Measurements from ENCODE around the gene ZNF775. TPM values are rescaled to one million over a fixed set of nuclear protein-coding genes. Genes with fewer than 3 reads are reported as not detected.

ZNF775 gene
- polyA plus RNA-seq, 1 donor (not counting 4 experiments of a cell fraction or from before 2014, with no cell fraction given), result 1.0 TPM

GRCh38 chr7:150371996-150372270 is 7.2 kb upstream of the ZNF775 start:
- Histone ChIP-seq H3K36me3 (ENCODE audit: control insufficient read depth in 2 of 2, extremely low read depth in 1 of 2, insufficient read depth in 2 of 2, low read length in 2 of 2) (peaks cover 1 to 5% of the 10 kb centered on the region in 2 experiments), H2AFZ (ENCODE audit: control insufficient read depth, low read length) (no peak overlapping the region), H3K27me3 (ENCODE audit: control insufficient read depth, extremely low read depth, insufficient read depth, low read length) (no peaks in the 10 kb centered on the region), H3K27ac (ENCODE audit: control insufficient read depth, insufficient read depth, low read length) (no peak overlapping the region), H3K9me3 (ENCODE audit: control insufficient read depth, low read depth, low read length) (no peaks in the 10 kb centered on the region), H4K20me1 (ENCODE audit: control insufficient read depth, extremely low read depth, insufficient read depth, low read length) (peaks cover 3% of the 10 kb centered on the region), H3K79me2 (ENCODE audit: control insufficient read depth, insufficient read depth, low read length) (no peaks in the 10 kb centered on the region), H3K9me1 (ENCODE audit: control insufficient read depth, extremely low read depth, insufficient read depth, low read length) (no peaks in the 10 kb centered on the region), H3K4me1 (ENCODE audit: control insufficient read depth, extremely low read depth, insufficient read depth, low read length) (peaks cover 28% of the 10 kb centered on the region), H3K9ac (ENCODE audit: control insufficient read depth, extremely low read depth, insufficient read depth, low read length) (no peak overlapping the region), H3K4me3 (ENCODE audit: control insufficient read depth in 2 of 3, extremely low read depth in 1 of 3, insufficient read depth in 2 of 3, low read depth in 1 of 3, low read length in 3 of 3) (no peak overlapping the region), H3K4me2 (ENCODE audit: control insufficient read depth, extremely low read depth, insufficient read depth, low read depth, low read length) (no peak overlapping the region)
- TF ChIP-seq, protein P1, sequence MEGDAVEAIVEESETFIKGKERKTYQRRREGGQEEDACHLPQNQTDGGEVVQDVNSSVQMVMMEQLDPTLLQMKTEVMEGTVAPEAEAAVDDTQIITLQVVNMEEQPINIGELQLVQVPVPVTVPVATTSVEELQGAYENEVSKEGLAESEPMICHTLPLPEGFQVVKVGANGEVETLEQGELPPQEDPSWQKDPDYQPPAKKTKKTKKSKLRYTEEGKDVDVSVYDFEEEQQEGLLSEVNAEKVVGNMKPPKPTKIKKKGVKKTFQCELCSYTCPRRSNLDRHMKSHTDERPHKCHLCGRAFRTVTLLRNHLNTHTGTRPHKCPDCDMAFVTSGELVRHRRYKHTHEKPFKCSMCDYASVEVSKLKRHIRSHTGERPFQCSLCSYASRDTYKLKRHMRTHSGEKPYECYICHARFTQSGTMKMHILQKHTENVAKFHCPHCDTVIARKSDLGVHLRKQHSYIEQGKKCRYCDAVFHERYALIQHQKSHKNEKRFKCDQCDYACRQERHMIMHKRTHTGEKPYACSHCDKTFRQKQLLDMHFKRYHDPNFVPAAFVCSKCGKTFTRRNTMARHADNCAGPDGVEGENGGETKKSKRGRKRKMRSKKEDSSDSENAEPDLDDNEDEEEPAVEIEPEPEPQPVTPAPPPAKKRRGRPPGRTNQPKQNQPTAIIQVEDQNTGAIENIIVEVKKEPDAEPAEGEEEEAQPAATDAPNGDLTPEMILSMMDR (optimal IDR thresholded peaks at IDR 0.05 in 1 of 3, IDR thresholded peaks at IDR 0.05 in 1 of 3, conservative IDR thresholded peaks at IDR 0.05 in 1 of 3; ENCODE audit: extremely low read depth in 1 of 3, insufficient read depth in 2 of 3, low read length in 3 of 3), result no peak
- TF ChIP-seq EZH2 (IDR thresholded peaks at IDR 0.05; ENCODE audit: low read length), result no peak
- DNase-seq (ENCODE audit: low read depth, low spot score) (no peak), FAIRE-seq (no peak)
- dilution Hi-C loops (cut with MboI; ENCODE audit: extremely low pct_ligation_motif_present, low sequenced_read_pairs), result no loop called here

GRCh38 chr7:150372271-150373048 is 6.7 kb upstream of the ZNF775 start:
- Histone ChIP-seq H3K27ac (ENCODE audit: control insufficient read depth, insufficient read depth, low read length) (no peak overlapping the region), H3K4me2 (ENCODE audit: control insufficient read depth, extremely low read depth, insufficient read depth, low read depth, low read length) (no peak overlapping the region), H3K4me3 (ENCODE audit: control insufficient read depth in 2 of 3, extremely low read depth in 1 of 3, insufficient read depth in 2 of 3, low read depth in 1 of 3, low read length in 3 of 3) (no peak overlapping the region), H2AFZ (ENCODE audit: control insufficient read depth, low read length) (no peak overlapping the region), H3K27me3 (ENCODE audit: control insufficient read depth, extremely low read depth, insufficient read depth, low read length) (no peaks in the 10 kb centered on the region), H3K9me1 (ENCODE audit: control insufficient read depth, extremely low read depth, insufficient read depth, low read length) (no peaks in the 10 kb centered on the region), H3K9me3 (ENCODE audit: control insufficient read depth, low read depth, low read length) (no peaks in the 10 kb centered on the region), H4K20me1 (ENCODE audit: control insufficient read depth, extremely low read depth, insufficient read depth, low read length) (peaks cover 3% of the 10 kb centered on the region), H3K4me1 (ENCODE audit: control insufficient read depth, extremely low read depth, insufficient read depth, low read length) (peaks cover 28% of the 10 kb centered on the region), H3K79me2 (ENCODE audit: control insufficient read depth, insufficient read depth, low read length) (no peaks in the 10 kb centered on the region), H3K9ac (ENCODE audit: control insufficient read depth, extremely low read depth, insufficient read depth, low read length) (no peak overlapping the region), H3K36me3 (ENCODE audit: control insufficient read depth in 2 of 2, extremely low read depth in 1 of 2, insufficient read depth in 2 of 2, low read length in 2 of 2) (peaks cover 1 to 5% of the 10 kb centered on the region in 2 experiments)
- dilution Hi-C loops (cut with MboI; ENCODE audit: extremely low pct_ligation_motif_present, low sequenced_read_pairs), result no loop called here
- no peak for FAIRE-seq
- DNase-seq (ENCODE audit: low read depth, low spot score), result no peak
- no peak for TF ChIP-seq EZH2 (IDR thresholded peaks at IDR 0.05; ENCODE audit: low read length)
- TF ChIP-seq, protein P1 (optimal IDR thresholded peaks at IDR 0.05 in 1 of 3, IDR thresholded peaks at IDR 0.05 in 1 of 3, conservative IDR thresholded peaks at IDR 0.05 in 1 of 3; ENCODE audit: extremely low read depth in 1 of 3, insufficient read depth in 2 of 3, low read length in 3 of 3), result no peak

Data from keratinocyte (primary cell).